ENCODE data around the gene ESX1. TPM values are rescaled to one million over a fixed set of nuclear protein-coding genes. Genes with fewer than 3 reads are reported as not detected.

Gene ESX1
- not detected in 2 replicates for total RNA-seq

DNA sequence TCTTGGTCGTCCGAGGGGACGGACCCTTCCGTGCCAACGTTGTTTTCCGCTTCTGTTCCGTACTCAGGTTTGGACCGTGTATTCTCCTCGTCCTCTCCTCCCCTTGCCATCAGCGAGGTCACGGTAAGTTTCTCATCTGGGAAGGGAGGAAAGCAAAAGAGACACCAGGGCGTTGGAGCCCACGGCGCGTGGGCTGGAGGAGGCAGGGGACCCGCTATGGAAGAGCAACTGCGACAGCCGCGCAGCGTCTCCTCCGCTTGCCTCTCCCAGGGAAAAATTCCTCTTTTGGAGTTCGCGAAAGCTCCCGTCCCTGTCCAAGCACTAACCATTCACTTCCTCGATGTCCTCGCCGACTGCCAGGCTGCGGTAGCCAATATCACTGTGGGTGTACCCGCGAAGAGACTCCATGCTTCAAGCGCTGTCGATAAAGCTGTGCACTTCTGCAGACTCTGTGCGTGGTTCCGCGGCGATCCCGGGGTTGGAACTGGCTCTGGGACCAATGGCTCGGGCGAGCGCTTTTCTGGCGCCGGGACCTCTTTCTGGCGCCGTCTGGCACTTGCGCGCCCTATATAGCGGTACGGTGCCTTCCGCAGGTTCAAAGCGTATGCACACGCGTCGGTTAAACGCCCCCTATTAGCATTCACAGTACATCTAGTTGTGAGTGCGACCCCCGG is at the start of gene ESX1:
Gene ESX1 (minus strand): TSS at position 492 of the 674 bp plus-strand sequence. CDS start 84 bp downstream, at position 408.

Other genes with a start within 250 kb of the ESX1 start
- not detected in 2 replicates for gene H2BW1, start 241.2 kb downstream of the ESX1 start, total RNA-seq
- gene H2BW2, start 215.0 kb downstream of the ESX1 start, total RNA-seq = not detected in 2 replicates
- 2.0 and 4.3 TPM in 2 replicates for gene TMSB15C, start 178.7 kb downstream of the ESX1 start, total RNA-seq
- gene ZCCHC18, start 142.4 kb downstream of the ESX1 start, total RNA-seq = 0.69 and 1.7 TPM in 2 replicates
- 12.0 and 21.7 TPM in 2 replicates for gene SLC25A53, start 97.9 kb downstream of the ESX1 start, total RNA-seq
- gene FAM199X, start 88.5 kb downstream of the ESX1 start, total RNA-seq = 7.9 and 12.1 TPM in 2 replicates

Measured in bronchial smooth muscle cell (primary cell).